ENCODE results near the gene MR1. TPM values are rescaled to one million over a fixed set of nuclear protein-coding genes. Genes with fewer than 3 reads are reported as not detected.
A peak's percentile ranks its signal among the peaks of the same experiment; 100 is the strongest.

Gene MR1
- total RNA-seq, 1 donor from 2014 or later: 0.99 TPM

DNA sequence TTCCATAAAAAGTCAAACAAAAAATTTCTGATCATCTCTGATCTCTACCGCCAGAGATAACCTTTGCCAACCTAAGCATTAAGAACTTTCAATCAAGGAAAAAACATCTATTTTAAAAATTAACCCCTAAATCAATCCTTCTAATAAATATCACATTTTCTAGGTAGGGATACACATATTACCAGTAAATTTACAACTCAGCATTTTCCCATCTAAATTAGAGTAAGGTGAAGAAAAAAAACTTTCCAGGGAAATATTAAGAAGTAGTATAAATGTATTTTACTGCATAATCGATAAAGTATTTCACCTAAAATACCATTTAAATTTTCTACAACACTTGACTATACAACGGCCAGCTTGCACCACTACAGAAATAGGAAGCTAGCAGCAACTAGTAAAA, 12.6 kb upstream of the MR1 start:
- H3K4me3 Mint-ChIP-seq: peak overlapping the region; percentile 98

DNA sequence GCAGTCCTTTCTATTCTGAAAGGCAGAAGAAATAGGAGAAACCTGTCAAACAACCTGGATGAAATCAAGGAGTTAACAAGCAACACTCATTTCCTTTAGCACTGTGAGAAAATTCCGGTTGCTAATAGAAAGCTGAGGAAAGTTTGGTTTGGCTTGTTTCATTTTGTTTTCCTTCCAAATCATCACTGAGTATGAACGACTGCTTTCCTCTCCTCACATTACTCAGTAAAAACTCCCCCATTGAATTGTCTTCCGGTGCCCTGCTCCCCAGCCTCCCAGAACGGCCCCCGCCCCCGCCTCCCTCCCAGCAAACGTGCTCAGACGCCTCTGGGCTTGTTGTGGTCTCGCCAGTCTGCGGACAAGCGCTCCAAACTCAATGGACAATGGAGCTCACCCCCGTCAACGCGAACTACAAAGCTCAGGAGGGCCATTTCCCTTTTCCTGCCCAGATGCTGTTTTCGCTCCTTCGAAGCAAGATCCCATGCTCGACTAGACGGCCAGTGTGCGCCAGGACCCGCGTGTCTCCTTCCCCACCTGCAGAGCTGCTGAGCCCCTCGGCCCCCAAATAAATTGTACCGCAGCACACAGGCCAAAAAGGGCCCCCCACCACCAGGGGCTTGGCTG, 11.9 kb upstream of the MR1 start:
- DNase-seq (ENCODE audit: extremely low spot score, unreplicated experiment): no peak
- Mint-ChIP-seq H3K36me3 (peaks cover 7% of the 10 kb centered on the region), H3K27ac (peak overlapping the region; percentile 94), H3K4me3 (peak overlapping the region; percentile 98), H3K27me3 (peaks cover 20% of the 10 kb centered on the region), H3K4me1 (ENCODE audit: unreplicated experiment) (peaks cover 20% of the 10 kb centered on the region), H3K9me3 (no peaks in the 10 kb centered on the region)
- TF ChIP-seq, protein P1, sequence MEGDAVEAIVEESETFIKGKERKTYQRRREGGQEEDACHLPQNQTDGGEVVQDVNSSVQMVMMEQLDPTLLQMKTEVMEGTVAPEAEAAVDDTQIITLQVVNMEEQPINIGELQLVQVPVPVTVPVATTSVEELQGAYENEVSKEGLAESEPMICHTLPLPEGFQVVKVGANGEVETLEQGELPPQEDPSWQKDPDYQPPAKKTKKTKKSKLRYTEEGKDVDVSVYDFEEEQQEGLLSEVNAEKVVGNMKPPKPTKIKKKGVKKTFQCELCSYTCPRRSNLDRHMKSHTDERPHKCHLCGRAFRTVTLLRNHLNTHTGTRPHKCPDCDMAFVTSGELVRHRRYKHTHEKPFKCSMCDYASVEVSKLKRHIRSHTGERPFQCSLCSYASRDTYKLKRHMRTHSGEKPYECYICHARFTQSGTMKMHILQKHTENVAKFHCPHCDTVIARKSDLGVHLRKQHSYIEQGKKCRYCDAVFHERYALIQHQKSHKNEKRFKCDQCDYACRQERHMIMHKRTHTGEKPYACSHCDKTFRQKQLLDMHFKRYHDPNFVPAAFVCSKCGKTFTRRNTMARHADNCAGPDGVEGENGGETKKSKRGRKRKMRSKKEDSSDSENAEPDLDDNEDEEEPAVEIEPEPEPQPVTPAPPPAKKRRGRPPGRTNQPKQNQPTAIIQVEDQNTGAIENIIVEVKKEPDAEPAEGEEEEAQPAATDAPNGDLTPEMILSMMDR (conservative IDR thresholded peaks at IDR 0.05): no peak

More for the DNA sequence above, 12.6 kb upstream of the MR1 start:
- Mint-ChIP-seq H3K9me3 (no peaks in the 10 kb centered on the region), H3K27me3 (peaks cover 17% of the 10 kb centered on the region), H3K36me3 (peaks cover 7% of the 10 kb centered on the region), H3K4me1 (ENCODE audit: unreplicated experiment) (peaks cover 20% of the 10 kb centered on the region), H3K27ac (peak overlapping the region; percentile 94)
- DNase-seq (ENCODE audit: extremely low spot score, unreplicated experiment): no peak
- TF ChIP-seq, protein P1 (conservative IDR thresholded peaks at IDR 0.05): no peak

DNA sequence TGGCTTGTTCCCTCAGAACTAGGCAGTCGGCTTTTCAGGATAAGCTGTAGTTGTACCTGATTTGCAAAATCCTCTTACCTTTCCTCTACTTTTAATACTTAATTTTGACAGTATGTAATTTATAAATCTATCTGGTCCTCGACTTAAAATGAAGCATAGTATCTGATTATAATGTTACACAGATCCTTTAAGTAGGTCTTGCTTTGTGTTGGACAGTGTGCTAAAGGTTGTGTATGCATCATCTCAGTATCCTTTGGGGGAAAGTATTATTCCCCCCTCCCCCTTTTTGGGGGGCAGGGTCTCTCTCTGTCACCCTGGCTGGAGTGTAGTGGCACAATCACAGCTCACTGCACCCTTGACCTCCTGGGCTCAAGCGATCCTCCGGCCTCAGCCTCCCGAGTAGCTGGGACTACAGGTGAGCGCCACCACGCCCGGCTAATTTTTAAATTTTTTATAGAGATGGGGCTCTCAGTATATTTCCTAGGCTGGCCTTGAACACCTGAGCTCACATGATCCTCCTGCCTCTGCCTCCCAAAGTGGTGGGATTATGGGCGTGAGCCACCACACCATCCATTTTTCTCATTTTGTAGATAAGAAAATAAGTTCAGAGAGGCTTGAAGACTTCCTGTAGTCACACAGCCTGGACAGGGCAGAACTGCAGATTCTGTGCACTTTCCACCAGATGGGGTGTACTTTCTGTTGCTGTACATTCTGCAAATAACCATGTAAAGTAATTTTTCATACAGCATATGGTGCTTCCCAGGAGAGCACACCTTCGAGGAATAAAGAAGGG, 10.3 kb upstream of the MR1 start:
- TF ChIP-seq, protein P1 (conservative IDR thresholded peaks at IDR 0.05): no peak
- H3K4me3 Mint-ChIP-seq: peak overlapping the region; percentile 98
- H3K27me3 Mint-ChIP-seq: peaks cover 23% of the 10 kb centered on the region
- H3K4me1 Mint-ChIP-seq (ENCODE audit: unreplicated experiment): peaks cover 14% of the 10 kb centered on the region
- H3K9me3 Mint-ChIP-seq: no peaks in the 10 kb centered on the region
- H3K27ac Mint-ChIP-seq: peak overlapping the region; percentile 94
- H3K36me3 Mint-ChIP-seq: no peaks in the 10 kb centered on the region
- DNase-seq (ENCODE audit: extremely low spot score, unreplicated experiment): no peak

DNA sequence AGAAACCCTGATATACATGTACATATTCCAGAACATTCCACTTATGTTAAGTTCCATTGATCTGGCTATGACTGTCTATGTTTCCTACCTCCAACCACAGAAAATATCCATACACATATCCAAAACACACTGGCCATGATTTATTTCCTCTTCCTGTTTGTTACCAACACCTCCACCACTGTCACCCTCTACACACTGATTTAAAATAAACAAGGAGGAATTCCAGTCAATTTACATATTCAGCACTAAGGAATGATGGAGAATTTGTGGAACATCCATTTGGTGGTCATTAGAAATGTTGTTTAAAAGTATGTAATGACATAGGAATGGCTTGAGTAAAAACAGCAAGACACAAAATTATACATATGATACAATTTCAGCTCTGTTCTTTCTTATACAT, 5.6 kb upstream of the MR1 start:
- peaks cover 20% of the 10 kb centered on the region for H3K27me3 Mint-ChIP-seq
- no peak overlapping the region for H3K4me3 Mint-ChIP-seq
- TF ChIP-seq, protein P1 (conservative IDR thresholded peaks at IDR 0.05): no peak
- H3K36me3 Mint-ChIP-seq: no peaks in the 10 kb centered on the region
- H3K4me1 Mint-ChIP-seq (ENCODE audit: unreplicated experiment): no peaks in the 10 kb centered on the region
- no peaks in the 10 kb centered on the region for H3K9me3 Mint-ChIP-seq
- H3K27ac Mint-ChIP-seq: no peak overlapping the region
- no peak for DNase-seq (ENCODE audit: extremely low spot score, unreplicated experiment)

DNA sequence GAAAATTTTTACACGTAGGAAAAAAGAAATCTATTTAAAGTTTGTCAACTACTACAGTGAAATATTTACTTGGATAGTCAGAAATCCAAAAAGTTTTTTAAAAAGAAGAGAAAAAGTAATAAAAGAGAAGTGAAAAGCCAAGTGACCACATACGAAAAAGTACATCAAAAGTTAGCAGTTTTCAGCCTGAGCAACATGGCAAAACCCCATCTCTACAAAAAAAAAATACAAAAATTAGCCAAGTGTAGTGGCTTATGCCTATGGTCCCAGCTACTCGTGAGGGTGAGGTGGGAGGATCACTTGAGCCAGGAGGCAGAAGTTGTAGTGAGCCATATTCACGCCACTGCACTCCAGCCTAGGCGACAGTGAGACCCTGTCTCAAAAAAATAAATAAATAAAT, 5.2 kb upstream of the MR1 start:
- Mint-ChIP-seq H3K36me3 (no peaks in the 10 kb centered on the region), H3K4me1 (ENCODE audit: unreplicated experiment) (no peaks in the 10 kb centered on the region), H3K27me3 (peaks cover 20% of the 10 kb centered on the region), H3K27ac (no peak overlapping the region), H3K4me3 (no peak overlapping the region), H3K9me3 (no peaks in the 10 kb centered on the region)
- DNase-seq (ENCODE audit: extremely low spot score, unreplicated experiment): no peak
- TF ChIP-seq, protein P1 (conservative IDR thresholded peaks at IDR 0.05): no peak
